HepG2 (cell line): ENCODE measurements around the gene IGFLR1. TPM values are rescaled to one million over a fixed set of nuclear protein-coding genes. Genes with fewer than 3 reads are reported as not detected.

Source experiments
- PAF1 ChIP-seq: IDR thresholded peaks from 2 replicates; pipeline ENCODE4 v1.6.1; 2016; ENCODE audit warnings: missing genetic modification reagents, missing compliant biosample characterization
- SALL2 ChIP-seq: sonication (generic); formaldehyde crosslinking; IDR thresholded peaks from 2 replicates; pipeline ENCODE4 v1.8.1; 2023; ENCODE audit warnings: mild to moderate bottlenecking, missing genetic modification reagents, inconsistent platforms
- SAP130 ChIP-seq: IDR thresholded peaks from 2 replicates; pipeline ENCODE4 v1.6.1; 2016; ENCODE audit warnings: low read depth
- TARDBP ChIP-seq: sonication (generic); formaldehyde crosslinking; IDR thresholded peaks from 2 replicates; pipeline ENCODE4 v1.8.0; 2022; ENCODE audit warnings: mild to moderate bottlenecking, missing genetic modification reagents
- ZKSCAN8 ChIP-seq: IDR thresholded peaks from 2 replicates; pipeline ENCODE4 v1.6.1; 2016; ENCODE audit warnings: borderline replicate concordance, missing genetic modification reagents, missing compliant biosample characterization
- ZNF24 ChIP-seq: fragments of 450-650 bp; IDR thresholded peaks from 2 replicates; pipeline ENCODE4 v1.6.1; 2017; ENCODE audit warnings: antibody characterized with exemption, mild to moderate bottlenecking
- ZNF709 ChIP-seq: sonication (generic); formaldehyde crosslinking; IDR thresholded peaks from 2 replicates; pipeline ENCODE4 v1.5.0; 2020; ENCODE audit warnings: mild to moderate bottlenecking, missing genetic modification reagents
- polyA plus RNA-seq, 8 experiments: library from polyadenylated mRNA; depleted of rRNA in 3 of 8; stranded (reverse) in 7 of 8; unstranded in 1 of 8; fragments of >200 nt; fragmentation: Illumina TruSeq in 4 of 8; extraction: Trizol in 4 of 8; gene quantifications; 2 replicates each; pipeline versions ENCODE4 v1.2.1 to v1.2.3, GENCODE V29; 2011 to 2016; ENCODE audit warnings: low read depth in 4 of 8, missing spikeins in 1 of 8, mixed read lengths in 1 of 8; ENCODE audit not compliant: insufficient read depth in 1 of 8
- total RNA-seq, 5 experiments: library from RNA; depleted of rRNA; stranded (reverse); fragments of >200 nt; fragmentation: Illumina TruSeq; extraction: Trizol; gene quantifications; 2 replicates each; pipeline ENCODE4 v1.2.3, GENCODE V29; 2016; ENCODE audit warnings: low read depth in 1 of 5
- TF ChIP-seq, protein P1 (sequence below): sonication (generic); formaldehyde crosslinking; IDR thresholded peaks from 2 replicates; pipeline ENCODE4 v1.8.1; 2023; ENCODE audit warnings: mild to moderate bottlenecking, missing genetic modification reagents
- TF ChIP-seq, protein P2 (sequence below): sonication (generic); formaldehyde crosslinking; IDR thresholded peaks from 2 replicates; pipeline ENCODE4 v1.5.1; 2020; ENCODE audit warnings: missing genetic modification reagents, mild to moderate bottlenecking, borderline replicate concordance
- TF ChIP-seq, protein P3 (sequence below): sonication (generic); formaldehyde crosslinking; IDR thresholded peaks from 2 replicates; pipeline ENCODE4 v1.4.0; 2020; ENCODE audit warnings: missing genetic modification reagents, mild to moderate bottlenecking, borderline replicate concordance
- TF ChIP-seq, protein P4 (sequence below): sonication (generic); formaldehyde crosslinking; IDR thresholded peaks from 2 replicates; pipeline ENCODE4 v1.5.1; 2020; ENCODE audit warnings: missing genetic modification reagents, mild to moderate bottlenecking, borderline replicate concordance
- TF ChIP-seq, protein P5 (sequence below): sonication (generic); formaldehyde crosslinking; IDR thresholded peaks from 2 replicates; pipeline ENCODE4 v1.4.0; 2020; ENCODE audit warnings: mild to moderate bottlenecking, missing genetic modification reagents

Gene IGFLR1
- total and polyA plus RNA-seq, 2 of the 13 experiments (the other 11 are each of a cell fraction or from before 2014, with no cell fraction given), result 5.4 to 8.9 TPM

DNA sequence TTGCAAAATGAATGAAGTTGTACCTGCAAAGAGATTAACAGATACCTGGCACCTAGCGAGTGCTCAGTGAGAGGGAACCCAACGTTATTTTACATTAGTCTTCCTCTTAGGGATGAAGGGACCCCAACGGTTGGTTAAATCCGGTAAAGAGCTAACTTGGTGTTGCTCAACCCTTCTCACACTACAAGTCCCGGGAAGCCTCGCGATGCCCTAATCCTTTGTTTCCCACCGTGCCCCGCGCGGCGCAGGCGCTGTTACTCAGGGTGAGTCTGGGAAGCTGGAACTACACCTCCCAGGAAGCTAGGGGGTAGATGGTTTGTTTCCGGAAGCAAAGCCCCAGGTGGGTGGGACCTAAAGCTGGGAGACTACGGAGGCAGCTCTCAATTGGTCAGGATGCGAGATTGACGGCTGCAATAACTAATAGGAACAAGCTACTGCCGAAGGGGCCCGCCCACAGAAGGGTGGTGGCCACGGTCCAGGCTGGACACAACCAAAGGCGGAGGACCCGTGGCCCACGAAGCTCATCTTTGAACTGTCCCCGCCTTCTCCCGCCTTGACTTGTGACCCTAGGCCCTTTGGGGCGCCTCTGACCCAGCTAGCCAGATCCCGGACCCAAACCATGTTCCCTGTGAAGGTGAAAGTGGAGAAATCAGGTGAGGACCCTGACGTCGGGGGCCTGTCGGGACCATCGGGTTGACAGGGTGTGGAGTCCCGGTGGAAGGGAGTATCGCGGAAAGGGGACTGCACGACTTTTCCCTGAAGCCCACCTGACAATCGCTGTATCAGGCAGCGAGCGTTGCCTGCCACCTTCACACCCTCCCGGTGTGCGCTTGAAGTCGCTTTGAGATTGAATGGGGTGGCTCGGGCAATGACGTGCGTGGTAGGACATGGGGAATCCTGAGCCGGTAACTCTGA, 6.1 kb upstream of the IGFLR1 start, which contains the start of gene LIN37 (continued):
- TF ChIP-seq SALL2 (CRISPR knock-in tag) (peak; percentile 75; the same call in 1 of the 2 replicates), ZNF709 (CRISPR knock-in tag) (no peak), PAF1 (no peak), ZKSCAN8 (CRISPR knock-in tag) (no peak), SAP130 (CRISPR knock-in tag) (peak; percentile 90), ZNF24 (no peak), TARDBP (peak; percentile 34; the same call in 1 of the 2 replicates)
- TF ChIP-seq, protein P1, sequence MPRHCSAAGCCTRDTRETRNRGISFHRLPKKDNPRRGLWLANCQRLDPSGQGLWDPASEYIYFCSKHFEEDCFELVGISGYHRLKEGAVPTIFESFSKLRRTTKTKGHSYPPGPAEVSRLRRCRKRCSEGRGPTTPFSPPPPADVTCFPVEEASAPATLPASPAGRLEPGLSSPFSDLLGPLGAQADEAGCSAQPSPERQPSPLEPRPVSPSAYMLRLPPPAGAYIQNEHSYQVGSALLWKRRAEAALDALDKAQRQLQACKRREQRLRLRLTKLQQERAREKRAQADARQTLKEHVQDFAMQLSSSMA (CRISPR knock-in tag), result no peak
- TF ChIP-seq, protein P2, sequence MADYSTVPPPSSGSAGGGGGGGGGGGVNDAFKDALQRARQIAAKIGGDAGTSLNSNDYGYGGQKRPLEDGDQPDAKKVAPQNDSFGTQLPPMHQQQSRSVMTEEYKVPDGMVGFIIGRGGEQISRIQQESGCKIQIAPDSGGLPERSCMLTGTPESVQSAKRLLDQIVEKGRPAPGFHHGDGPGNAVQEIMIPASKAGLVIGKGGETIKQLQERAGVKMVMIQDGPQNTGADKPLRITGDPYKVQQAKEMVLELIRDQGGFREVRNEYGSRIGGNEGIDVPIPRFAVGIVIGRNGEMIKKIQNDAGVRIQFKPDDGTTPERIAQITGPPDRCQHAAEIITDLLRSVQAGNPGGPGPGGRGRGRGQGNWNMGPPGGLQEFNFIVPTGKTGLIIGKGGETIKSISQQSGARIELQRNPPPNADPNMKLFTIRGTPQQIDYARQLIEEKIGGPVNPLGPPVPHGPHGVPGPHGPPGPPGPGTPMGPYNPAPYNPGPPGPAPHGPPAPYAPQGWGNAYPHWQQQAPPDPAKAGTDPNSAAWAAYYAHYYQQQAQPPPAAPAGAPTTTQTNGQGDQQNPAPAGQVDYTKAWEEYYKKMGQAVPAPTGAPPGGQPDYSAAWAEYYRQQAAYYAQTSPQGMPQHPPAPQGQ (CRISPR knock-in tag), result no peak
- TF ChIP-seq, protein P3, sequence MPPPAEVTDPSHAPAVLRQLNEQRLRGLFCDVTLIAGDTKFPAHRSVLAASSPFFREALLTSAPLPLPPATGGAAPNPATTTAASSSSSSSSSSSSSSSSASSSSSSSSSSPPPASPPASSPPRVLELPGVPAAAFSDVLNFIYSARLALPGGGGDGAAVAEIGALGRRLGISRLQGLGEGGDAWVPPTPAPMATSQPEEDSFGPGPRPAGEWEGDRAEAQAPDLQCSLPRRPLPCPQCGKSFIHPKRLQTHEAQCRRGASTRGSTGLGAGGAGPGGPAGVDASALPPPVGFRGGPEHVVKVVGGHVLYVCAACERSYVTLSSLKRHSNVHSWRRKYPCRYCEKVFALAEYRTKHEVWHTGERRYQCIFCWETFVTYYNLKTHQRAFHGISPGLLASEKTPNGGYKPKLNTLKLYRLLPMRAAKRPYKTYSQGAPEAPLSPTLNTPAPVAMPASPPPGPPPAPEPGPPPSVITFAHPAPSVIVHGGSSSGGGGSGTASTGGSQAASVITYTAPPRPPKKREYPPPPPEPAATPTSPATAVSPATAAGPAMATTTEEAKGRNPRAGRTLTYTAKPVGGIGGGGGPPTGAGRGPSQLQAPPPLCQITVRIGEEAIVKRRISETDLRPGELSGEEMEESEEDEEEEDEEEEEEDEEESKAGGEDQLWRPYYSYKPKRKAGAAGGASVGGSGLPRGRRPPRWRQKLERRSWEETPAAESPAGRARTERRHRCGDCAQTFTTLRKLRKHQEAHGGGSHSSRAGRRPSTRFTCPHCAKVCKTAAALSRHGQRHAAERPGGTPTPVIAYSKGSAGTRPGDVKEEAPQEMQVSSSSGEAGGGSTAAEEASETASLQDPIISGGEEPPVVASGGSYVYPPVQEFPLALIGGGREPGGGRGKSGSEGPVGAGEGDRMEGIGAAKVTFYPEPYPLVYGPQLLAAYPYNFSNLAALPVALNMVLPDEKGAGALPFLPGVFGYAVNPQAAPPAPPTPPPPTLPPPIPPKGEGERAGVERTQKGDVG (CRISPR knock-in tag), result 0 out of 2 replicates have a peak, but pooled peaks have one; percentile 29
- TF ChIP-seq, protein P4, sequence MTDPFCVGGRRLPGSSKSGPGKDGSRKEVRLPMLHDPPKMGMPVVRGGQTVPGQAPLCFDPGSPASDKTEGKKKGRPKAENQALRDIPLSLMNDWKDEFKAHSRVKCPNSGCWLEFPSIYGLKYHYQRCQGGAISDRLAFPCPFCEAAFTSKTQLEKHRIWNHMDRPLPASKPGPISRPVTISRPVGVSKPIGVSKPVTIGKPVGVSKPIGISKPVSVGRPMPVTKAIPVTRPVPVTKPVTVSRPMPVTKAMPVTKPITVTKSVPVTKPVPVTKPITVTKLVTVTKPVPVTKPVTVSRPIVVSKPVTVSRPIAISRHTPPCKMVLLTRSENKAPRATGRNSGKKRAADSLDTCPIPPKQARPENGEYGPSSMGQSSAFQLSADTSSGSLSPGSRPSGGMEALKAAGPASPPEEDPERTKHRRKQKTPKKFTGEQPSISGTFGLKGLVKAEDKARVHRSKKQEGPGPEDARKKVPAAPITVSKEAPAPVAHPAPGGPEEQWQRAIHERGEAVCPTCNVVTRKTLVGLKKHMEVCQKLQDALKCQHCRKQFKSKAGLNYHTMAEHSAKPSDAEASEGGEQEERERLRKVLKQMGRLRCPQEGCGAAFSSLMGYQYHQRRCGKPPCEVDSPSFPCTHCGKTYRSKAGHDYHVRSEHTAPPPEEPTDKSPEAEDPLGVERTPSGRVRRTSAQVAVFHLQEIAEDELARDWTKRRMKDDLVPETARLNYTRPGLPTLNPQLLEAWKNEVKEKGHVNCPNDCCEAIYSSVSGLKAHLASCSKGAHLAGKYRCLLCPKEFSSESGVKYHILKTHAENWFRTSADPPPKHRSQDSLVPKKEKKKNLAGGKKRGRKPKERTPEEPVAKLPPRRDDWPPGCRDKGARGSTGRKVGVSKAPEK (CRISPR knock-in tag), result no peak
- TF ChIP-seq, protein P5, sequence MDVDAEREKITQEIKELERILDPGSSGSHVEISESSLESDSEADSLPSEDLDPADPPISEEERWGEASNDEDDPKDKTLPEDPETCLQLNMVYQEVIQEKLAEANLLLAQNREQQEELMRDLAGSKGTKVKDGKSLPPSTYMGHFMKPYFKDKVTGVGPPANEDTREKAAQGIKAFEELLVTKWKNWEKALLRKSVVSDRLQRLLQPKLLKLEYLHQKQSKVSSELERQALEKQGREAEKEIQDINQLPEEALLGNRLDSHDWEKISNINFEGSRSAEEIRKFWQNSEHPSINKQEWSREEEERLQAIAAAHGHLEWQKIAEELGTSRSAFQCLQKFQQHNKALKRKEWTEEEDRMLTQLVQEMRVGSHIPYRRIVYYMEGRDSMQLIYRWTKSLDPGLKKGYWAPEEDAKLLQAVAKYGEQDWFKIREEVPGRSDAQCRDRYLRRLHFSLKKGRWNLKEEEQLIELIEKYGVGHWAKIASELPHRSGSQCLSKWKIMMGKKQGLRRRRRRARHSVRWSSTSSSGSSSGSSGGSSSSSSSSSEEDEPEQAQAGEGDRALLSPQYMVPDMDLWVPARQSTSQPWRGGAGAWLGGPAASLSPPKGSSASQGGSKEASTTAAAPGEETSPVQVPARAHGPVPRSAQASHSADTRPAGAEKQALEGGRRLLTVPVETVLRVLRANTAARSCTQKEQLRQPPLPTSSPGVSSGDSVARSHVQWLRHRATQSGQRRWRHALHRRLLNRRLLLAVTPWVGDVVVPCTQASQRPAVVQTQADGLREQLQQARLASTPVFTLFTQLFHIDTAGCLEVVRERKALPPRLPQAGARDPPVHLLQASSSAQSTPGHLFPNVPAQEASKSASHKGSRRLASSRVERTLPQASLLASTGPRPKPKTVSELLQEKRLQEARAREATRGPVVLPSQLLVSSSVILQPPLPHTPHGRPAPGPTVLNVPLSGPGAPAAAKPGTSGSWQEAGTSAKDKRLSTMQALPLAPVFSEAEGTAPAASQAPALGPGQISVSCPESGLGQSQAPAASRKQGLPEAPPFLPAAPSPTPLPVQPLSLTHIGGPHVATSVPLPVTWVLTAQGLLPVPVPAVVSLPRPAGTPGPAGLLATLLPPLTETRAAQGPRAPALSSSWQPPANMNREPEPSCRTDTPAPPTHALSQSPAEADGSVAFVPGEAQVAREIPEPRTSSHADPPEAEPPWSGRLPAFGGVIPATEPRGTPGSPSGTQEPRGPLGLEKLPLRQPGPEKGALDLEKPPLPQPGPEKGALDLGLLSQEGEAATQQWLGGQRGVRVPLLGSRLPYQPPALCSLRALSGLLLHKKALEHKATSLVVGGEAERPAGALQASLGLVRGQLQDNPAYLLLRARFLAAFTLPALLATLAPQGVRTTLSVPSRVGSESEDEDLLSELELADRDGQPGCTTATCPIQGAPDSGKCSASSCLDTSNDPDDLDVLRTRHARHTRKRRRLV (CRISPR knock-in tag), result no peak
